OCI-LY3 (cell line): ENCODE data around the gene WDR38.
A peak's percentile ranks its signal among the peaks of the same experiment; 100 is the strongest.

Experiments used
- EZH2phosphoT487 ChIP-seq: fragments of 200-600 bp; shearing (Covaris generic); IDR thresholded peaks from 2 replicates; pipeline ENCODE4 v1.6.1; 2018; ENCODE audit warnings: antibody characterized with exemption, mixed run types, low read depth
- TF ChIP-seq, protein P1 (sequence below): fragments of 200-600, 300-600 bp; sonication (generic); IDR thresholded peaks from 2 replicates; pipeline ENCODE4 v1.5.1; 2014; ENCODE audit warnings: antibody characterized with exemption, low read length, low read depth

DNA sequence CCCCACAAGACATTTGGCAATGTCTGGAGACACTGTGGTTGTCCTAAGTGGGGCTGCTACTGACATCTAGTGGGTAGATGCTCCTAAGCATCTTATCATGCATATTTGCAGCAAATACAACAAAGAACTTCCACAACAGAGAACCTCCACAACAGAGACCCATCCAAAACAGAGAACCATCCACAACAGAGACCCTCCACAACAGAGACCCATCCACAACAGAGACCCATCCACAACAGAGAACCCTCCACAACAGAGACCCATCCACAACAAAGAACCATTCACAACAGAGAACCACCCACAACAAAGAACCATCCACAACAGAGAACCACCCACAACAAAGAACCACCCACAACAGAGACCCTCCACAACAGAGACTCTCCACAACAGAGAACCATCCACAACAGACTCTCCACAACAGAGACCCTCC is 41.5 kb downstream of the WDR38 start:
- TF ChIP-seq, protein P1, sequence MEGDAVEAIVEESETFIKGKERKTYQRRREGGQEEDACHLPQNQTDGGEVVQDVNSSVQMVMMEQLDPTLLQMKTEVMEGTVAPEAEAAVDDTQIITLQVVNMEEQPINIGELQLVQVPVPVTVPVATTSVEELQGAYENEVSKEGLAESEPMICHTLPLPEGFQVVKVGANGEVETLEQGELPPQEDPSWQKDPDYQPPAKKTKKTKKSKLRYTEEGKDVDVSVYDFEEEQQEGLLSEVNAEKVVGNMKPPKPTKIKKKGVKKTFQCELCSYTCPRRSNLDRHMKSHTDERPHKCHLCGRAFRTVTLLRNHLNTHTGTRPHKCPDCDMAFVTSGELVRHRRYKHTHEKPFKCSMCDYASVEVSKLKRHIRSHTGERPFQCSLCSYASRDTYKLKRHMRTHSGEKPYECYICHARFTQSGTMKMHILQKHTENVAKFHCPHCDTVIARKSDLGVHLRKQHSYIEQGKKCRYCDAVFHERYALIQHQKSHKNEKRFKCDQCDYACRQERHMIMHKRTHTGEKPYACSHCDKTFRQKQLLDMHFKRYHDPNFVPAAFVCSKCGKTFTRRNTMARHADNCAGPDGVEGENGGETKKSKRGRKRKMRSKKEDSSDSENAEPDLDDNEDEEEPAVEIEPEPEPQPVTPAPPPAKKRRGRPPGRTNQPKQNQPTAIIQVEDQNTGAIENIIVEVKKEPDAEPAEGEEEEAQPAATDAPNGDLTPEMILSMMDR: peak; percentile 73
- TF ChIP-seq EZH2phosphoT487: no peak
